ENCODE measurements around the gene MYO1A. TPM values are rescaled to one million over a fixed set of nuclear protein-coding genes. Genes with fewer than 3 reads are reported as not detected.

MYO1A gene
- total RNA-seq, 1 experiment from 2014 or later = 3.8 TPM

Other genes starting within 250 kb of the MYO1A start
- not detected in 2 replicates for gene SDR9C7, start 115.7 kb downstream of the MYO1A start, total RNA-seq (2014; rRNA removed; shearing (Covaris generic); ENCODE audit: low replicate concordance)
- 0.11 TPM in 1 of 2 replicates, not detected in the other for gene RDH16, start 92.5 kb downstream of the MYO1A start, total RNA-seq (2014; rRNA removed; shearing (Covaris generic); ENCODE audit: low replicate concordance)
- gene ZBTB39, start 43.6 kb downstream of the MYO1A start, total RNA-seq (2014; rRNA removed; shearing (Covaris generic); ENCODE audit: low replicate concordance) = 10.0 and 10.7 TPM in 2 replicates
- not detected in 2 replicates for gene TAC3, start 33.6 kb downstream of the MYO1A start, total RNA-seq (2014; rRNA removed; shearing (Covaris generic); ENCODE audit: low replicate concordance)
- gene NEMP1, start 28.7 kb upstream of the MYO1A start, total RNA-seq (2014; rRNA removed; shearing (Covaris generic); ENCODE audit: low replicate concordance) = 34.2 and 59.6 TPM in 2 replicates
- gene NAB2, start 39.0 kb upstream of the MYO1A start, total RNA-seq (2014; rRNA removed; shearing (Covaris generic); ENCODE audit: low replicate concordance) = 19.4 and 38.0 TPM in 2 replicates
- 116 and 140 TPM in 2 replicates for gene STAT6, start 61.2 kb upstream of the MYO1A start, total RNA-seq (2014; rRNA removed; shearing (Covaris generic); ENCODE audit: low replicate concordance)
- 0.56 and 3.1 TPM in 2 replicates for gene LRP1, start 78.4 kb upstream of the MYO1A start, total RNA-seq (2014; rRNA removed; shearing (Covaris generic); ENCODE audit: low replicate concordance)
- gene LRP1-AS, start 97.5 kb upstream of the MYO1A start, total RNA-seq (2014; rRNA removed; shearing (Covaris generic); ENCODE audit: low replicate concordance) = not detected in 2 replicates
- 2.9 and 4.2 TPM in 2 replicates for gene NXPH4, start 166.7 kb upstream of the MYO1A start, total RNA-seq (2014; rRNA removed; shearing (Covaris generic); ENCODE audit: low replicate concordance)
- 399 and 449 TPM in 2 replicates for gene SHMT2, start 179.6 kb upstream of the MYO1A start, total RNA-seq (2014; rRNA removed; shearing (Covaris generic); ENCODE audit: low replicate concordance)
- 5.9 and 7.8 TPM in 2 replicates for gene STAC3, start 201.1 kb upstream of the MYO1A start, total RNA-seq (2014; rRNA removed; shearing (Covaris generic); ENCODE audit: low replicate concordance)